ENCODE measurements around the gene TBL1Y.

TBL1Y gene

GRCh38 chrY:6989886-6990620 is 79.6 kb downstream of the TBL1Y start:
- TF ChIP-seq ZFP3 (CRISPR knock-in tag; IDR thresholded peaks at IDR 0.05) (no peak), ARNTL (CRISPR knock-in tag; IDR thresholded peaks at IDR 0.05; ENCODE audit: borderline replicate concordance, low read depth) (no peak), PPARA (CRISPR knock-in tag; IDR thresholded peaks at IDR 0.05; ENCODE audit: borderline replicate concordance) (no peak), OSR1 (CRISPR knock-in tag; IDR thresholded peaks at IDR 0.05) (no peak)
- ATAC-seq, result no peak

- ATAC-seq, result no peak
- TF ChIP-seq PPARA (CRISPR knock-in tag; IDR thresholded peaks at IDR 0.05; ENCODE audit: borderline replicate concordance) (no peak), ARNTL (CRISPR knock-in tag; IDR thresholded peaks at IDR 0.05; ENCODE audit: borderline replicate concordance, low read depth) (no peak), ZNF70 (CRISPR knock-in tag; IDR thresholded peaks at IDR 0.05) (no peak), CSRNP3 (CRISPR knock-in tag; IDR thresholded peaks at IDR 0.05) (no peak), RARB (CRISPR knock-in tag; IDR thresholded peaks at IDR 0.05) (no peak), ISL1 (CRISPR knock-in tag; IDR thresholded peaks at IDR 0.05) (no peak), TOX (CRISPR knock-in tag; IDR thresholded peaks at IDR 0.05; ENCODE audit: borderline replicate concordance) (no peak), CSDC2 (CRISPR knock-in tag; IDR thresholded peaks at IDR 0.05) (no peak), ZFP30 (CRISPR knock-in tag; IDR thresholded peaks at IDR 0.05) (no peak), ZC3H10 (CRISPR knock-in tag; IDR thresholded peaks at IDR 0.05) (no peak)
Observed at GRCh38 chrY:6992041-6992440, 81.5 kb downstream of the TBL1Y start.

DNA sequence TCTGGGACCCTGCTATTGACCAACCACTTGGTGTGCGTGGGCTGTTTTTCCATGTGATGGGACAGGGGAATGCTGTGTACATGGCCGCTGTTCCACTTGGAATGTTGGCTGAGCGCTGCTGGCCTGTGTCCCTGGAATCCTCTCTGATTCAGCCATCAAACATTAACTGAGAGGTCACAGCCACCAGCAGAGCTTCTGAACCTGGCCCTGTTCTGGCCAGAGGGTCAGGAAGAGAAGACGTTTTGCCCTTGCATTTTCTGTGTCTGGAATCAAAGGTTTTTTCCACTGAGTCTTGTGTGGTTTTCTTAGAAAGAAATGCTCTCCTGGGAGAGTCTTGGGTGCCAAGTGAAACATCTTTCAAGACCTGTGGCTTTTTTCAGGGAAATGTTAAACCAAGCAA is 85.5 kb downstream of the TBL1Y start:
- no peak for ATAC-seq
- no peak for TF ChIP-seq ISL1 (CRISPR knock-in tag; IDR thresholded peaks at IDR 0.05)
- no peak for TF ChIP-seq TCF4 (CRISPR knock-in tag; IDR thresholded peaks at IDR 0.05; ENCODE audit: borderline replicate concordance)
- TF ChIP-seq, protein P1, sequence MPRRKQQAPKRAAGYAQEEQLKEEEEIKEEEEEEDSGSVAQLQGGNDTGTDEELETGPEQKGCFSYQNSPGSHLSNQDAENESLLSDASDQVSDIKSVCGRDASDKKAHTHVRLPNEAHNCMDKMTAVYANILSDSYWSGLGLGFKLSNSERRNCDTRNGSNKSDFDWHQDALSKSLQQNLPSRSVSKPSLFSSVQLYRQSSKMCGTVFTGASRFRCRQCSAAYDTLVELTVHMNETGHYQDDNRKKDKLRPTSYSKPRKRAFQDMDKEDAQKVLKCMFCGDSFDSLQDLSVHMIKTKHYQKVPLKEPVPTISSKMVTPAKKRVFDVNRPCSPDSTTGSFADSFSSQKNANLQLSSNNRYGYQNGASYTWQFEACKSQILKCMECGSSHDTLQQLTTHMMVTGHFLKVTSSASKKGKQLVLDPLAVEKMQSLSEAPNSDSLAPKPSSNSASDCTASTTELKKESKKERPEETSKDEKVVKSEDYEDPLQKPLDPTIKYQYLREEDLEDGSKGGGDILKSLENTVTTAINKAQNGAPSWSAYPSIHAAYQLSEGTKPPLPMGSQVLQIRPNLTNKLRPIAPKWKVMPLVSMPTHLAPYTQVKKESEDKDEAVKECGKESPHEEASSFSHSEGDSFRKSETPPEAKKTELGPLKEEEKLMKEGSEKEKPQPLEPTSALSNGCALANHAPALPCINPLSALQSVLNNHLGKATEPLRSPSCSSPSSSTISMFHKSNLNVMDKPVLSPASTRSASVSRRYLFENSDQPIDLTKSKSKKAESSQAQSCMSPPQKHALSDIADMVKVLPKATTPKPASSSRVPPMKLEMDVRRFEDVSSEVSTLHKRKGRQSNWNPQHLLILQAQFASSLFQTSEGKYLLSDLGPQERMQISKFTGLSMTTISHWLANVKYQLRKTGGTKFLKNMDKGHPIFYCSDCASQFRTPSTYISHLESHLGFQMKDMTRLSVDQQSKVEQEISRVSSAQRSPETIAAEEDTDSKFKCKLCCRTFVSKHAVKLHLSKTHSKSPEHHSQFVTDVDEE (CRISPR knock-in tag; IDR thresholded peaks at IDR 0.05), result no peak
- no peak for TF ChIP-seq ESRRG (CRISPR knock-in tag; IDR thresholded peaks at IDR 0.05)
- TF ChIP-seq, protein P2, sequence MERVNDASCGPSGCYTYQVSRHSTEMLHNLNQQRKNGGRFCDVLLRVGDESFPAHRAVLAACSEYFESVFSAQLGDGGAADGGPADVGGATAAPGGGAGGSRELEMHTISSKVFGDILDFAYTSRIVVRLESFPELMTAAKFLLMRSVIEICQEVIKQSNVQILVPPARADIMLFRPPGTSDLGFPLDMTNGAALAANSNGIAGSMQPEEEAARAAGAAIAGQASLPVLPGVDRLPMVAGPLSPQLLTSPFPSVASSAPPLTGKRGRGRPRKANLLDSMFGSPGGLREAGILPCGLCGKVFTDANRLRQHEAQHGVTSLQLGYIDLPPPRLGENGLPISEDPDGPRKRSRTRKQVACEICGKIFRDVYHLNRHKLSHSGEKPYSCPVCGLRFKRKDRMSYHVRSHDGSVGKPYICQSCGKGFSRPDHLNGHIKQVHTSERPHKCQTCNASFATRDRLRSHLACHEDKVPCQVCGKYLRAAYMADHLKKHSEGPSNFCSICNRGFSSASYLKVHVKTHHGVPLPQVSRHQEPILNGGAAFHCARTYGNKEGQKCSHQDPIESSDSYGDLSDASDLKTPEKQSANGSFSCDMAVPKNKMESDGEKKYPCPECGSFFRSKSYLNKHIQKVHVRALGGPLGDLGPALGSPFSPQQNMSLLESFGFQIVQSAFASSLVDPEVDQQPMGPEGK (CRISPR knock-in tag; IDR thresholded peaks at IDR 0.05; ENCODE audit: borderline replicate concordance), result no peak
- TF ChIP-seq GLIS3 (CRISPR knock-in tag; IDR thresholded peaks at IDR 0.05), result no peak
- no peak for TF ChIP-seq PPARA (CRISPR knock-in tag; IDR thresholded peaks at IDR 0.05; ENCODE audit: borderline replicate concordance)
- no peak for TF ChIP-seq ZNF565 (CRISPR knock-in tag; conservative IDR thresholded peaks at IDR 0.05; ENCODE audit: low read depth)
- TF ChIP-seq POU6F1 (CRISPR knock-in tag; IDR thresholded peaks at IDR 0.05; ENCODE audit: borderline replicate concordance, low read depth), result no peak
- TF ChIP-seq RARB (CRISPR knock-in tag; IDR thresholded peaks at IDR 0.05), result no peak
- TF ChIP-seq CSDC2 (CRISPR knock-in tag; IDR thresholded peaks at IDR 0.05), result no peak
- TF ChIP-seq ZFP3 (CRISPR knock-in tag; IDR thresholded peaks at IDR 0.05), result no peak
- TF ChIP-seq OSR1 (CRISPR knock-in tag; IDR thresholded peaks at IDR 0.05), result no peak
- TF ChIP-seq, protein P3, sequence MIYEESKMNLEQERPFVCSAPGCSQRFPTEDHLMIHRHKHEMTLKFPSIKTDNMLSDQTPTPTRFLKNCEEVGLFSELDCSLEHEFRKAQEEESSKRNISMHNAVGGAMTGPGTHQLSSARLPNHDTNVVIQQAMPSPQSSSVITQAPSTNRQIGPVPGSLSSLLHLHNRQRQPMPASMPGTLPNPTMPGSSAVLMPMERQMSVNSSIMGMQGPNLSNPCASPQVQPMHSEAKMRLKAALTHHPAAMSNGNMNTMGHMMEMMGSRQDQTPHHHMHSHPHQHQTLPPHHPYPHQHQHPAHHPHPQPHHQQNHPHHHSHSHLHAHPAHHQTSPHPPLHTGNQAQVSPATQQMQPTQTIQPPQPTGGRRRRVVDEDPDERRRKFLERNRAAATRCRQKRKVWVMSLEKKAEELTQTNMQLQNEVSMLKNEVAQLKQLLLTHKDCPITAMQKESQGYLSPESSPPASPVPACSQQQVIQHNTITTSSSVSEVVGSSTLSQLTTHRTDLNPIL (CRISPR knock-in tag; IDR thresholded peaks at IDR 0.05; ENCODE audit: low read depth), result no peak
- TF ChIP-seq SNAI2 (CRISPR knock-in tag; IDR thresholded peaks at IDR 0.05), result no peak
- TF ChIP-seq ZNF70 (CRISPR knock-in tag; IDR thresholded peaks at IDR 0.05), result no peak
- no peak for TF ChIP-seq ZFP30 (CRISPR knock-in tag; IDR thresholded peaks at IDR 0.05)
- no peak for TF ChIP-seq TOX (CRISPR knock-in tag; IDR thresholded peaks at IDR 0.05; ENCODE audit: borderline replicate concordance)
- TF ChIP-seq ZC3H10 (CRISPR knock-in tag; IDR thresholded peaks at IDR 0.05), result no peak
